Mucosa of descending colon (tissue), 3 donors: ENCODE measurements around the gene MPHOSPH10. TPM values are rescaled to one million over a fixed set of nuclear protein-coding genes. Genes with fewer than 3 reads are reported as not detected.

Experiments used
- ATAC-seq: fragments of 200-7000 bp; cut with Tn5 transposase; one replicate; pipeline ENCODE4 v1.9.1; 2020; ENCODE audit warnings: mild to moderate bottlenecking, moderate library complexity
- DNase-seq, 3 donors: peaks; one replicate each; pipeline ENCODE4 v3.0.0-alpha.2; 2020
- H3K36me3 ChIP-seq: fragments of 200-600 bp; one replicate; pipeline ENCODE4 v1.8.0; 2021; ENCODE audit warnings: low read depth, mild to moderate bottlenecking
- H3K4me1 ChIP-seq: fragments of 200-600 bp; one replicate; pipeline ENCODE4 v1.8.0; 2021; ENCODE audit warnings: low read depth, mild to moderate bottlenecking
- H3K4me3 ChIP-seq: fragments of 200-600 bp; one replicate; pipeline ENCODE4 v1.8.0; 2021; ENCODE audit warnings: mild to moderate bottlenecking
- H3K9me3 ChIP-seq: fragments of 200-600 bp; one replicate; pipeline ENCODE4 v1.8.0; 2021; ENCODE audit warnings: mild to moderate bottlenecking
- CTCF ChIP-seq: fragments of 200-600 bp; IDR thresholded peaks from one replicate; pipeline ENCODE4 v1.8.0; 2022; ENCODE audit warnings: antibody characterized with exemption, mild to moderate bottlenecking
- intact Hi-C, 2 donors: fragments of 100-400 bp; cut with DNase I in 1 of 2; cut with micrococcal nuclease in 1 of 2; formaldehyde crosslinking; loops; one replicate each; pipeline versions ENCODE4 v1.11.0 to v1.11.1; 2022; cut with DNase I, micrococcal nuclease
- total RNA-seq, 3 donors: library from RNA; stranded (reverse); fragmentation: NEBNext Ultra II Directional in 2 of 3; extraction: Animal tissue kit (Norgen Biotek cat#: 25700) in 2 of 3; gene quantifications; one replicate each; pipeline versions ENCODE4 v1.2.1 to v1.2.4, GENCODE V29; 2021 to 2023
- donor health status: DM: no; HTN: no; CAD: no; lungs with moderate emphysema.
- donor health status: DM: no; HTN: no; CAD: no.
- donor health status: DM: no; HTN: yes; CAD: no.

The MPHOSPH10 gene
- total RNA-seq, 3 donors from 2014 or later: 20.6 to 26.1 (median 21.3) TPM

- Histone ChIP-seq H3K9me3 (no peaks in the 10 kb centered on the region), H3K4me1 (no peaks in the 10 kb centered on the region), H3K4me3 (no peak overlapping the region), H3K36me3 (no peaks in the 10 kb centered on the region)
- ATAC-seq (no peak), DNase-seq (no peak)
- TF ChIP-seq CTCF: no peak
- intact Hi-C loops: no loop called here
Measured at GRCh38 chr2:71113843-71114242, 16.6 kb upstream of the MPHOSPH10 start.

GRCh38 chr2:71117063-71117462 lies 13.4 kb upstream of the MPHOSPH10 start:
- TF ChIP-seq CTCF: no peak
- H3K4me3 ChIP-seq: no peak overlapping the region
- no peak for DNase-seq
- no peaks in the 10 kb centered on the region for H3K9me3 ChIP-seq
- intact Hi-C loops: no loop called here
- H3K36me3 ChIP-seq: no peaks in the 10 kb centered on the region
- H3K4me1 ChIP-seq: no peaks in the 10 kb centered on the region
- ATAC-seq: no peak

- Histone ChIP-seq H3K9me3 (no peaks in the 10 kb centered on the region), H3K4me3 (no peak overlapping the region), H3K4me1 (no peaks in the 10 kb centered on the region), H3K36me3 (no peaks in the 10 kb centered on the region)
- ATAC-seq (no peak), DNase-seq (no peak)
- TF ChIP-seq CTCF: no peak
- intact Hi-C loops: no loop called here
Measured at GRCh38 chr2:71120195-71120594, 10.2 kb upstream of the MPHOSPH10 start.

GRCh38 chr2:71121479-71121878 lies 9.0 kb upstream of the MPHOSPH10 start:
- H3K4me3 ChIP-seq: no peak overlapping the region
- no peaks in the 10 kb centered on the region for H3K36me3 ChIP-seq
- no peak for DNase-seq
- TF ChIP-seq CTCF: no peak
- no peaks in the 10 kb centered on the region for H3K9me3 ChIP-seq
- no peak for ATAC-seq
- no peaks in the 10 kb centered on the region for H3K4me1 ChIP-seq
- intact Hi-C loops: no loop called here

- intact Hi-C loops: no loop called here
- ATAC-seq (no peak), DNase-seq (no peak)
- Histone ChIP-seq H3K4me3 (no peak overlapping the region), H3K4me1 (no peaks in the 10 kb centered on the region), H3K36me3 (no peaks in the 10 kb centered on the region), H3K9me3 (no peaks in the 10 kb centered on the region)
- TF ChIP-seq CTCF: no peak
Measured at GRCh38 chr2:71122387-71123298, 7.8 kb upstream of the MPHOSPH10 start.
